Measurements from ENCODE around the gene FOXR1. TPM values are rescaled to one million over a fixed set of nuclear protein-coding genes. Genes with fewer than 3 reads are reported as not detected.
A peak's percentile ranks its signal among the peaks of the same experiment; 100 is the strongest.
"Not testable (repeated sequence)": the region's sequence is repeated elsewhere in the genome, so short reads cannot be mapped to it uniquely, and the experiment has no call there.

Gene FOXR1
- total and polyA plus RNA-seq, 4 donors = not detected

DNA sequence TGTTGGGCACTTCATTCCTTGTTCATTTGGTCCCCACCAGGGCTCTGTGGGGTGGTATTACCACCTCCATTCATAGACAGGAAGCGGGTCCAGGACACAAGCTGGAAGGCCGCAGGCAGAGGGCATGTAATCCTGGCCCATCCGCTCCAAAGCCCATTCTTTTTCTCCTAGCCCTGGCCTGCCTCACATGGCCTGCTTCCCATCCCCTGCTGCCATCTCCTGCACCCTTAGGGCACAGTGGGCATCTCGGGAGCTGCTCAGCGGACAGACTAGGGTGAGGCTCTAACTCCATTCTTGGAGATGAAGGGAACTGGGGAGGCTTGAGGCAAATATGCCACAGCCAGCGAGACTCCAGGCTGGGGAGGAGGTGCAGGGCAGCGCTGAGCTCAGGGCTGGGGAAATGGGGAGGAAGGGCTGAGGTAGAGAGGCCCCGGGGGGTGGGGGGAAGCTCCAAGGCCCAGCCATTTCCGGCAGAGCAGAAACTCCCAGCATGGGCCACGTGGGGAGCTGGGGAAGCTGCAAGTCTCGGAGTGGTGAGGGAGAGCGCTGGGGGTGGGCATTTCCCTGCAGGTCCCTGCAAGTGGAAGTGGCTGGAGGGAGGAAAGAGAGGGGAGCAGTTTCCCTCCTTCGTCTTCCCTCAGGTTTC is 31.5 kb upstream of the FOXR1 start:
- H3K4me3 ChIP-seq = no peak overlapping the region
- no peaks in the 10 kb centered on the region for H3K27me3 ChIP-seq (ENCODE audit: control insufficient read depth in 3 of 3, insufficient read depth in 3 of 3, low read length in 2 of 3)
- DNase-seq (peak; percentile 50 to 76 (median 60)), ATAC-seq (ENCODE audit: insufficient read depth, low FRiP score) (no peak)
- no peaks in the 10 kb centered on the region for H3K36me3 ChIP-seq (ENCODE audit: control insufficient read depth in 4 of 4, insufficient read depth in 4 of 4, low read length in 4 of 4)
- no peak overlapping the region for H3K9ac ChIP-seq (ENCODE audit: insufficient read depth in 1 of 2, low read length in 2 of 2)
- no peak overlapping the region for H3K27ac ChIP-seq (ENCODE audit: low read depth in 1 of 2, low read length in 1 of 2)
- 24 to 36% methylated on average over 13 of the region's 13 CpGs for WGBS, 2 donors
- peaks cover 0 to 10% (median 0%) of the 10 kb centered on the region in 5 donors for H3K4me1 ChIP-seq (ENCODE audit: control insufficient read depth in 5 of 5, insufficient read depth in 5 of 5, low read length in 5 of 5)
- TF ChIP-seq, protein P1, sequence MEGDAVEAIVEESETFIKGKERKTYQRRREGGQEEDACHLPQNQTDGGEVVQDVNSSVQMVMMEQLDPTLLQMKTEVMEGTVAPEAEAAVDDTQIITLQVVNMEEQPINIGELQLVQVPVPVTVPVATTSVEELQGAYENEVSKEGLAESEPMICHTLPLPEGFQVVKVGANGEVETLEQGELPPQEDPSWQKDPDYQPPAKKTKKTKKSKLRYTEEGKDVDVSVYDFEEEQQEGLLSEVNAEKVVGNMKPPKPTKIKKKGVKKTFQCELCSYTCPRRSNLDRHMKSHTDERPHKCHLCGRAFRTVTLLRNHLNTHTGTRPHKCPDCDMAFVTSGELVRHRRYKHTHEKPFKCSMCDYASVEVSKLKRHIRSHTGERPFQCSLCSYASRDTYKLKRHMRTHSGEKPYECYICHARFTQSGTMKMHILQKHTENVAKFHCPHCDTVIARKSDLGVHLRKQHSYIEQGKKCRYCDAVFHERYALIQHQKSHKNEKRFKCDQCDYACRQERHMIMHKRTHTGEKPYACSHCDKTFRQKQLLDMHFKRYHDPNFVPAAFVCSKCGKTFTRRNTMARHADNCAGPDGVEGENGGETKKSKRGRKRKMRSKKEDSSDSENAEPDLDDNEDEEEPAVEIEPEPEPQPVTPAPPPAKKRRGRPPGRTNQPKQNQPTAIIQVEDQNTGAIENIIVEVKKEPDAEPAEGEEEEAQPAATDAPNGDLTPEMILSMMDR (IDR thresholded peaks at IDR 0.05; ENCODE audit: control extremely low read depth, extremely low read depth) = no peak
- no peaks in the 10 kb centered on the region for H3K9me3 ChIP-seq (ENCODE audit: control insufficient read depth in 4 of 4, insufficient read depth in 3 of 4, low read length in 3 of 4)

DNA sequence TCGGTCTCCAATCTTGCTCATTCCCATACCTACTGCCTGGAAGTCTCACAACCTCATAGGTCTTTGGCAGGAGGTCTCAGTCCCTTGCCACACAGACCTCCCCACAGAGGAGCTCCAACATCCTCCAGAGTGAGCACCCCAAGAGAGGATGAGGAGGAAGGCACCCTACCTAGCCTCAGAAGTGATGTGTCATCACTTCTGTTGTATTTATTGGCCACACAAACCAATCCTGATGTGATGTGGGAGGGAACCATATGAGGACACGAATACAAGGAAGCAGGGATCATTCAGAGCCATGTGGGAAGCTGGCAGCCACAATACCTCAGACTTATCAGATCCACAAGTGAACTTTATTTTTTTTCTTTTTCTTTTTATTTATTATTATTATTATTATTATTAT is 24.5 kb upstream of the FOXR1 start:
- Histone ChIP-seq H3K9me3 (ENCODE audit: control insufficient read depth in 4 of 4, insufficient read depth in 3 of 4, low read length in 3 of 4) (no peaks in the 10 kb centered on the region), H3K4me1 (ENCODE audit: control insufficient read depth in 5 of 5, insufficient read depth in 5 of 5, low read length in 5 of 5) (no peaks in the 10 kb centered on the region), H3K27me3 (ENCODE audit: control insufficient read depth in 3 of 3, insufficient read depth in 3 of 3, low read length in 2 of 3) (peaks cover 0 to 2% (median 0%) of the 10 kb centered on the region in 3 donors), H3K9ac (ENCODE audit: insufficient read depth in 1 of 2, low read length in 2 of 2) (no peak overlapping the region), H3K4me3 (no peak overlapping the region), H3K36me3 (ENCODE audit: control insufficient read depth in 4 of 4, insufficient read depth in 4 of 4, low read length in 4 of 4) (no peaks in the 10 kb centered on the region), H3K27ac (ENCODE audit: low read depth in 1 of 2, low read length in 1 of 2) (no peak overlapping the region)
- ATAC-seq (ENCODE audit: insufficient read depth, low FRiP score) (no peak), DNase-seq (no peak)
- TF ChIP-seq, protein P1 (IDR thresholded peaks at IDR 0.05; ENCODE audit: control extremely low read depth, extremely low read depth) = no peak
- 29 to 32% methylated on average over 2 of the region's 2 CpGs for WGBS, 2 donors

DNA sequence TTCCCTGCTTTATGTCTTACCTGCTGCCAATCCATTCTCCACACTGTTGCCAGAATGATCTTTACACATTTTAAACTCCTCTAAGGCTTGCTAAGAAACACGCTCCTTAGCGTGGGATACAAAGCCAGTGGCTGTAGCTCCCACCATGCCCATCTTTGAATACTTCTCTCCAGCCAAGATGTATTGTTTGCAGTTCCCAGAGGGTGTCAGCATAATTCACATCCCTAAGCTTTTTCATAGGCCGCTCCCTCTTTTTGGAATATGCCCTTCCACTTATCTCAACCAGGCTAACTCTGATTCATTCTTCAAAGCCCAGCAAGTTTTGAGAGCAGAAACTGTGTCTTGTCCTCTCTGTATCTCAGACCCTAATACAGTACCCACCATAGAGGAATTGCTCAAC is 23.6 kb upstream of the FOXR1 start:
- H3K9me3 ChIP-seq (ENCODE audit: control insufficient read depth in 4 of 4, insufficient read depth in 3 of 4, low read length in 3 of 4) = no peaks in the 10 kb centered on the region
- H3K27me3 ChIP-seq (ENCODE audit: control insufficient read depth in 3 of 3, insufficient read depth in 3 of 3, low read length in 2 of 3) = peaks cover 0 to 3% (median 2%) of the 10 kb centered on the region in 3 donors
- no peak overlapping the region for H3K27ac ChIP-seq (ENCODE audit: low read depth in 1 of 2, low read length in 1 of 2)
- no peak for DNase-seq
- H3K4me3 ChIP-seq = no peak overlapping the region
- ATAC-seq (ENCODE audit: insufficient read depth, low FRiP score) = no peak
- WGBS, 2 donors = 79 to 80% methylated on average over 3 of the region's 3 CpGs
- H3K36me3 ChIP-seq (ENCODE audit: control insufficient read depth in 4 of 4, insufficient read depth in 4 of 4, low read length in 4 of 4) = no peaks in the 10 kb centered on the region
- H3K4me1 ChIP-seq (ENCODE audit: control insufficient read depth in 5 of 5, insufficient read depth in 5 of 5, low read length in 5 of 5) = no peaks in the 10 kb centered on the region
- no peak overlapping the region for H3K9ac ChIP-seq (ENCODE audit: insufficient read depth in 1 of 2, low read length in 2 of 2)
- TF ChIP-seq, protein P1 (IDR thresholded peaks at IDR 0.05; ENCODE audit: control extremely low read depth, extremely low read depth) = no peak

DNA sequence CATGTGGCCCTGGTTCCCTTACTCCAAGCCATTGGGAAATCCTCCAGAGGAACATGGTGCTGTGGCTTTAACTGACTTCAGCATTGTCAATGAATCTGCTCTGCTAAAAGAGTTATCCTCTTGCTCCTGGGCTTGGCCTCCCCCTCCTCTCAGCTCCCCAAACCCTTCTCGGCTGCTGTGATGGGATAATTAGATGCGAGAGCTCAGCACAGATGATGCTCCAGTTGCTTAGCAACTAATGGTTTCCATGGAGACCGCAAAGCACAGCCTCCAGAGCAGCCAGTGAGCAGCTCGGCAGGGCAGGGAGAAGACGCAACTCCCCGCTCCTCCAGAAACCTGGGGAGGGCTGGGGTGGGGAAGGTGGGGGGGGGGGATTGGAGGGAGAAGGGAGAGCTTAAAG is 18.3 kb upstream of the FOXR1 start:
- H3K4me3 ChIP-seq = no peak overlapping the region
- H3K4me1 ChIP-seq (ENCODE audit: control insufficient read depth in 5 of 5, insufficient read depth in 5 of 5, low read length in 5 of 5) = no peaks in the 10 kb centered on the region
- TF ChIP-seq, protein P1 (IDR thresholded peaks at IDR 0.05; ENCODE audit: control extremely low read depth, extremely low read depth) = no peak
- H3K27me3 ChIP-seq (ENCODE audit: control insufficient read depth in 3 of 3, insufficient read depth in 3 of 3, low read length in 2 of 3) = peaks cover 0 to 12% (median 1%) of the 10 kb centered on the region in 3 donors
- H3K27ac ChIP-seq (ENCODE audit: low read depth in 1 of 2, low read length in 1 of 2) = no peak overlapping the region
- no peaks in the 10 kb centered on the region for H3K9me3 ChIP-seq (ENCODE audit: control insufficient read depth in 4 of 4, insufficient read depth in 3 of 4, low read length in 3 of 4)
- WGBS, 2 donors = 58 to 73% methylated on average over 6 of the region's 6 CpGs
- DNase-seq (peak; percentile 19 to 32 (median 20)), ATAC-seq (ENCODE audit: insufficient read depth, low FRiP score) (no peak)
- H3K36me3 ChIP-seq (ENCODE audit: control insufficient read depth in 4 of 4, insufficient read depth in 4 of 4, low read length in 4 of 4) = no peaks in the 10 kb centered on the region
- no peak overlapping the region for H3K9ac ChIP-seq (ENCODE audit: insufficient read depth in 1 of 2, low read length in 2 of 2)

GRCh38 chr11:118953976-118954375 is 17.6 kb upstream of the FOXR1 start:
- not testable (repeated sequence) for ATAC-seq (ENCODE audit: insufficient read depth, low FRiP score); DNase-seq
- WGBS, 2 donors = 82 to 85% methylated on average over 6 of the region's 6 CpGs

More at GRCh38 chr11:118953976-118954375, 17.6 kb upstream of the FOXR1 start:
- peaks cover 0 to 12% (median 0%) of the 10 kb centered on the region in 3 donors for H3K27me3 ChIP-seq (ENCODE audit: control insufficient read depth in 3 of 3, insufficient read depth in 3 of 3, low read length in 2 of 3)
- H3K4me3 ChIP-seq; H3K27ac ChIP-seq (ENCODE audit: low read depth in 1 of 2, low read length in 1 of 2); H3K4me1 ChIP-seq (ENCODE audit: control insufficient read depth in 5 of 5, insufficient read depth in 5 of 5, low read length in 5 of 5); H3K36me3 ChIP-seq (ENCODE audit: control insufficient read depth in 4 of 4, insufficient read depth in 4 of 4, low read length in 4 of 4); H3K9ac ChIP-seq (ENCODE audit: insufficient read depth in 1 of 2, low read length in 2 of 2); H3K9me3 ChIP-seq (ENCODE audit: control insufficient read depth in 4 of 4, insufficient read depth in 3 of 4, low read length in 3 of 4): not testable (repeated sequence)

All from lung (tissue), 12 donors.